Midbrain (tissue), 1 donor: Measurements from ENCODE around the gene POR.
"Not testable (repeated sequence)": the region's sequence is repeated elsewhere in the genome, so short reads cannot be mapped to it uniquely, and the experiment has no call there.

ENCODE experiments used
- DNase-seq: peaks from one replicate; lab custom pipeline; 2025; lab: John Stamatoyannopoulos, UW

POR gene

DNA sequence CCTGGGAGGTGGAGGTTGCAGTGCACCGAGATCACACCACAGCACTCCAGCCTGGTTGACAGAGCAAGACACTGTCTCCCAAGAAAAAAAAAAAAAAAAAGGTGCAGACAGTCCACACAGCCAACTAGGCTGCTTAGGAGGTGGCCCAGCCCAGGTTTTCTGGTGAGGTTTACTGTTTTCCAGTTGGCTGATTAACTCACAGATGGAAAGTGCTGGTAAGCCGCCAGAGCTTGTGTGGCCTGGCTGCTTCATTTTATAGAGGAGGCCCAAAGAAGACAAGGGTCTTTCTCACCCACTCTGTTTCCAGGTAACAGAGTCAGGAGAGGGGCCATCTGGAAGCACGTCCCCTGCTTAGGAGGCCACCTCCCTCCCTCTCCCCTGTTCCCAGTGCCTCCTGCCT lies 29.9 kb upstream of the POR start:
- no peak for DNase-seq

- no peak for DNase-seq
Observed at GRCh38 chr7:75887669-75888369, 27.1 kb upstream of the POR start.

DNA sequence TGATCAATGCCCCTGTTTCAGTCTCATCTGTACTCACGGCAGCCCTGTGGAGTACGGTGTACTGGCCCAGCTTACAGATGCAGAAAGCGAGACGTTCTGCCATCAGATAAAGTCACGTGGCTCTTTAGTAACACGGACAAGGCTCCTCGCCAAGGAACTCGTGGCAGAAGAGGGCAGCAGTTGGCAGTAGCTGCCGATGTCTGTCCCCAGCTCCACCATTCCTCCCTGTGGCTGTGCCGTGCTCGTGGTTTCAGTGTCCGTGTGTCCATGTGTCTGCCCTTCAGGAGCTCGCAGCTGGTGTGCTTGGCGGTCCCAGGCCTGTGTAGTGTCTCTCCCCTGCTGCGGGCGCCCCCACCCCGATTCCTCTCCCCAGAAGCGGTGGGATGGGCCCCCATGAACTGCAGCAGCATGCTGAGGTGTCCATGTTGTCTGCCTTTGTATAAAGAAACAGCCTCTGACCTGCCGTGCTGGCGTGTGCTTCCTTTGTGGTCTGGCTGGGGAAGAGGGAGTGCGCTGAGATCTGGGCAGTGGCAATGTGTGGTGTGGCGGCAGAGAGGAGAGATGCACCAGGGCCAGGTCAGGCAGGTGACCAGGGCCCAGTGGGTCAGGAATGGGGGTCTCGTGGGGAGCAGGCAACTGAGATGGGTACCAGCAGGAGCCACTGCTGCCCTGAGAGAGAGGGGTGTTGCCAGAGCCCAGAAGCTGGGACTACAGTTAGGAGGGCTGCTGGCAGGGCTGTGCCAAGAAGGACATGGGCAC lies 26.3 kb upstream of the POR start:
- DNase-seq, result peak; percentile 70

- no peak for DNase-seq
Observed at GRCh38 chr7:75889223-75889825, 25.6 kb upstream of the POR start.

- no peak for DNase-seq
Observed at GRCh38 chr7:75889826-75890225, 25.1 kb upstream of the POR start.

- DNase-seq, result not testable (repeated sequence)
Observed at GRCh38 chr7:75891237-75891636, 23.7 kb upstream of the POR start.

- no peak for DNase-seq
Observed at GRCh38 chr7:75891815-75892411, 23.0 kb upstream of the POR start.

DNA sequence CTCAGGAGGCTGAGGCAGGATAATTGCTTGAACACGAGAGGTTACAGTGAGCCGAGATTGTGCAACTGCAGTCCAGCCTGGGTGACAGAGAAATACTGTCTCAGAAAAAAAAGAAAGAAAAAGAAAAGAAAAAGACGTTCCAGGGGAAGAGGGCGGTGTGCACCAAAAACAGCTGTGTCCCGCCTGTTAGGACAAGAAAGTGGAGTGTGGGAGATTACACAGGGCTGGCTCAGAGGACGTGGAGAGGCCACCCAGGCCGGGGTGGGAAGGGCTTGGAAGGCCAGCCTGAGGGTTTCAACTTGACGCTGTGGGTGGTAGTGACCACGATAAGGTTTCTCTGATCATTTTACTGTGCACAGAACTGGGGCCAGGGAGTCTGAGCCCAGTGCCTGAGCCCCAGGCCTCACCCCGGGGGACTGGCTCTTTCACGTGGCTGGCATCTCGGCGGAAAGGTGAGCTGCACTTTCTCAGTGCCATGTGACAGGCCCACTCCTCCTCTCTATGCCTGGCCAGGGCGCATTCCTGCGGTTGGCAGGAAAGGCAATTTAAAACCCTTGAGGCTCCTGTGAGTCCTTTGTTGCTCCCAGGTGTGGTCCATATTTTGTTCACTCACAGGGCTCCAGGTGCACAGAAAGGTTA lies 22.2 kb upstream of the POR start:
- DNase-seq, result no peak

- no peak for DNase-seq
Observed at GRCh38 chr7:75896803-75897327, 18.1 kb upstream of the POR start.

- DNase-seq, result no peak
Observed at GRCh38 chr7:75900617-75901315, 14.2 kb upstream of the POR start.

DNA sequence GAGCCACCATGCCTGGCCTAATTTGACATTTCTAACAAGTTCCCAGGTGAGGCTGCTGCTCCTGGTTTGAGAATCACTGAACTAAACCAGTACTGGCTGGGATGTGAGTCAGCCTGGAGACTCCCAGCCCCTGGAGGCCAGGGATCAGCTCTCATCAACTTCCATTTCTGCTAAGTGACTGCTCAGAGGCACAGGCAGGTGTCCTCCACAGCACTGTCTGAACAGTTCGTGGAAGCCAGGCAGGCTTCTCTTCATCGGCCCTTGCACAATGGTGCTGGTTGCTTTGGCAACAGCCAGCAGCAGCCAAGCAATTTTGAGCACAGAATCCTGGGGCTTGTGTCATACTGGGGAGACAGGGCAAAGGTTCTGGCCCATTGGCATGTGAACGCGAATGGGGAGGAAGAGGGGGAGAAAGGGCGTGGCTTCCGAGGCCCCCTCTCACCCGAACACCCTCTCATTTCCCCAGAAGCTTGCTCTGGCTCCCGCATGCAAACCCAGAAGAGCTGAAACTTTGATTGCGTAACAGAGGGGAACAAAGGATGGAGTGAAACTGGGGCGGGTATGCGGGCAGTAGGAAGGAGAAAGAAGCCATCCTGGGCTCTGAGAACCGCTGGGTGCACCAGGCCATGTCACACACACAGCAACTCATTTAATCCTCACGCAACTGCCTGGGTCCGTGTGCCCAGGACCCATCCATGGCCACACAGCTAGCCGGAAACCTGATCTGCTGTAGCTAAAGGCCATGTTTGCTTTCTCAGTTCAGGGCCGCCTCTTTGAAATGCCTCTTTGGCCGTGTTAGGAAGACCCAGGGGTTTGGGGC lies 9.0 kb upstream of the POR start:
- peak; percentile 79 for DNase-seq

DNA sequence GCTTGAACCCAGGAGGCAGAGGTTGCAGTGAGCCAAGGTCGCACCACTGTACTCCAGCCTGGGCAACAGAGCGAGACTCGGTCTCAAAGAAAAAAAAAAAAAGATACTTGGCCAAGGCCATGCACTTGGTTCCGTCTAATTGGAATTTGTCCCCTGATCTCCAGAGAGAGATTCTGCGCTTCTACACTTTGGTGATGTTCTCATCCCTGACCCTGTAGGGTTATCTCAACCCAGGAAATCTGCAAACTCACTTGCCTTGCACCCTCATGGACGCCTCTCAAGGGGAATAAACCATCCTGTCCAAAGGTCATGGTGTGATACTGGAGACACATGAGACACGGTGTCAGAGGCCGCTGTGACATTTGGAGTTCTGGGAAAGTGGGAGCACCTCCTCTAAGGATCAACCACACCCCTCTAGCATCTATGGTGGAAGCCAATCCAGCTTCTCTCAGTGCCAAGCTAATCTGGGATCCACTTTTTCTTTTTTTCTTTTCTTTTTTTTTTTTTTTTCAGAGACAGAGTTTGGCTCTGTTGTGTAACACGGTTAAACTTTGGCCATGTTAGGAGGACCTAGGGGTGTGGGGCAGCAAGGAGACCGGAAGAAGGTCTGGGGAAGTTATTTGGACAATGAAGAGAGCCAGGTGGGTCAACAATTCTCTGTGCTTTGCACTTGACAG lies 7.8 kb upstream of the POR start:
- no peak for DNase-seq

- DNase-seq, result not testable (repeated sequence)
Observed at GRCh38 chr7:75907668-75908039, 7.3 kb upstream of the POR start.

DNA sequence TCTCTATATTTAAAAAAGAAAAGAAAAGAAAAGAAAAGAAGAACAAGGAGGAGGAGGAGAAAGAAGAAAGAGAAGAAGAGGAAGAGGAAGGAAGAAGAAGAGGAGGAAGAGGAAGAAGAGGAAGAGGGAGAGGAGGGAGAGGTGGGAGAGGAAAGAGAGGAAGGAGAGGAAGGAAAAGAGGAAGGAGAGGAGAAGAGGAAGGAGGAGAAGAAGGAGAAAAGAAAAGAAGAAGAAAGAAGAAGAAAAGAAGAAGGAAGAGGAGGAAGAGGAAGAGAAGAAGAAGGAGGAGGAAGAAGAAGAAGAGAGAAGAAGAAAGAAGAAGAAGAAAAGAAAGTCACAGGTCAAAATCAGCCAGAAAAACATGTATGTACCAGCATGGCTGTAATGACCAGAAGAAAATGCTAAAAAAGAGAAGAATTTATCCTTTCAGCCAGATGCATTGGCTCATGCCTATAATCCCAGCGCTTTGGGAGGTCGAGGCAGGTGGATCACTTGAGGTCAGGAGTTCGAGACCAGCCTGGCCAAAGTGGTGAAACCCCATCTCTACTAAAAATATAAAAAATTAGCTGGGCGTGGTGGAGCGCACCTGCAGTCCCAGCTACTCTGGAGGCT lies 5.3 kb upstream of the POR start:
- no peak for DNase-seq

DNA sequence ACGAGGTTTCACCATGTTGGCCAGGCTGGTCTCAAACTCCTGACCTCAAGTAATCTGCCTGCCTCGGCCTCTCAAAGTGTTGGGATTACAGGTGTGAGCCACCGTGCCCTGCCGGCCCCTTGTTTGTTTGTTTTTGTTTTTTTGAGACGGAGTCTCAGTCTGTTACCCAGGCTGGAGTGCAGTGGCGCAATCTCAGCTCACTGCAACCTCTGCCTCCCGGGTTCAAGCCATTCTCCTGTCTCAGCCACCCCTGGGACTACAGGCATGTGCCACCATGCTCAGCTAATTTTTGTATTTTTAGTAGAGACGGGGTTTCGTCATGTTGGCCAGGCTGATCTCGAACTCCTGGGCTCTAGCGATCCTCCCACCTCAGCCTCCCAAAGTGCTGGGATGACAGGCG lies 3.8 kb upstream of the POR start:
- DNase-seq, result not testable (repeated sequence)

- no peak for DNase-seq
Observed at GRCh38 chr7:75913437-75913836, 1.5 kb upstream of the POR start.

DNA sequence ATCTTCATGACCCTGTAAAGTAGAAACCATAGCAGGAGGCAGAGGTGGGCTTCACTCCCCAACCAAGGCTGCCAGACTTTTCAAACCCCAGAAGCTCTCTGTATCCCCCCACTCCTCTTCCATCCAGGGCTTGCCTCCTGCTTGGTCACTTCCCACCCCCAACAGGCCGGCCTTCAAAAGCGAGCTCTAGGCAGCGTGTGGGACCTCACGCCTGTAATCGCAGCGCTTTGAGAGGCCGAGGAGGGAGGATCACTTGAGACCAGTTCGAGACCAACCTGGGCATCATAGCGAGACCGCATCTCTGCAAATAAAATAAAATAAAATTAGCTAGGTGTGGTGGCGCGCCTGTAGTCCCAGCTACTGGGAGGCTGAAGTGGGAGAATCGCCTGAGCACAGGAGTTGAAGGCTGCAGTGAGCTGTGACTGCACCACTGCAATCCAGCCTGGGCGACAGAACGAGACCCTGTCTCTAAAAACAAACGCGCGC lies 743 bp upstream of the POR start:
- no peak for DNase-seq

GRCh38 chr7:75915416-75916156 lies 631 bp downstream of the POR start:
- DNase-seq, result peak; percentile 21

DNA sequence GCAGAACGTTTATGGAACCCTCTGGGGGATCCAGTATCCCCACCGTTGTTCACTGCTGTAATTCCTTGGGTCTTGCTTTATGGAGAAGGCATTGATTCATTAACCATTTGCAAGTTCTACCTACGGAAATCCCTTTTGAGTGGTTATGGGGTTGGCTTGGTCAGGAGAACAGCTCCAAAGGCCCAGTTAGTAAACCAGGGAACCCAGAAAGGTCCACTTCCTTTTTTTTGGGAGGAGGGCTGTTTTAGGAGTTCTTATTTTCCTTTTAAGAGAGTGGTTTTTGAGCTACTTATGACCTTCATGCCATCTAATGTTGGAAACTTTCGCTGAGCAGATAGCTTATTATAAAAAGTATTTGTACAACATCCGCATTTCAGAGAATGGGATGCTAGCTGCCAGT lies 1.3 kb downstream of the POR start:
- no peak for DNase-seq
